Measurements from ENCODE around the gene CCDC92B. TPM values are rescaled to one million over a fixed set of nuclear protein-coding genes. Genes with fewer than 3 reads are reported as not detected.

The CCDC92B gene
- total RNA-seq, 1 experiment from 2014 or later: 15.2 TPM

DNA sequence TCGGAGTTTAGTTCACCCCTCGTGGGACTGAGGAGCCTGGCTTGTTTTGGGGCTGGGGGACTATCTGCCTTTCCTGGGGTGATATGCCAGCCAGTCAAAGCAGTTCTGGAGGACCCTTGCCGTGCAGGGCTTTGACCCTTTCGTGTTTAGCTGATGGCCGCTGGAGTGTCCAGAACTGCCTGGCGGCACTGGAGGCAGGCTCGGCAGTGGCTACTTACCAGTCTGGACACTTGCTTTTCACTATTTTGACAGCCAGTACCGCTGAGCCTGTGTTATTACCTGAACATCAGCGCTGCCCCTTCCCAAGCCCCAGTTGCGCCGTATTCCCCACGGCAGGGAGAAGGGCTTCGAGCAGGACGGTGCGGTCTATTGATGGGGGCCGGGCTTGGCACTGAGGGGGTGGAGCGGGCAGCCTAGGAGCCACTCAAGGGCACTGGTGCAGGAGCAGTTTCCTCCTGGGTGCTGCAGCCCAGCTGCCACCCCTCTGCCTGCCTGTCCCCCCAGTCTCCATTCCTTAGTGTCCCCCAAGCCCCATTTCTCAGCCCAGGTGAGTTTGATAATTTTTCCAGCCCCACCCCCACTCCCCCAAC, 18.6 kb downstream of the CCDC92B start (continued):
- no peak for TF ChIP-seq PREB (CRISPR knock-in tag; IDR thresholded peaks at IDR 0.05; ENCODE audit: borderline replicate concordance)
- TF ChIP-seq HMGXB4 (CRISPR knock-in tag; IDR thresholded peaks at IDR 0.05): no peak

- peak; percentile 58 for ATAC-seq
- H3K9me3 Mint-ChIP-seq: no peaks in the 10 kb centered on the region
- H3K4me3 Mint-ChIP-seq: peak overlapping the region; percentile 50
- POLR2A ChIA-PET: interaction anchor here (0.5 to 1.3 kb wide), 5 partner anchors 14 to 294 kb away, joined by 3 to 4 read pairs (median 4); partner anchors contain the start of gene CCDC92B
- CTCF ChIA-PET: interaction anchor here (0.6 to 3.6 kb wide), 18 partner anchors 10 to 372 kb away, joined by 3 to 36 read pairs (median 6); no protein-coding TSS in a partner anchor
- H3K27me3 Mint-ChIP-seq (ENCODE audit: low read depth): peaks cover 8% of the 10 kb centered on the region
- H3K27ac Mint-ChIP-seq: no peak overlapping the region
- H3K36me3 Mint-ChIP-seq: peaks cover 14% of the 10 kb centered on the region
- H3K4me1 Mint-ChIP-seq: peaks cover 25% of the 10 kb centered on the region
- DNase-seq (ENCODE audit: low spot score): peak; percentile 73
- TF ChIP-seq, protein P1, sequence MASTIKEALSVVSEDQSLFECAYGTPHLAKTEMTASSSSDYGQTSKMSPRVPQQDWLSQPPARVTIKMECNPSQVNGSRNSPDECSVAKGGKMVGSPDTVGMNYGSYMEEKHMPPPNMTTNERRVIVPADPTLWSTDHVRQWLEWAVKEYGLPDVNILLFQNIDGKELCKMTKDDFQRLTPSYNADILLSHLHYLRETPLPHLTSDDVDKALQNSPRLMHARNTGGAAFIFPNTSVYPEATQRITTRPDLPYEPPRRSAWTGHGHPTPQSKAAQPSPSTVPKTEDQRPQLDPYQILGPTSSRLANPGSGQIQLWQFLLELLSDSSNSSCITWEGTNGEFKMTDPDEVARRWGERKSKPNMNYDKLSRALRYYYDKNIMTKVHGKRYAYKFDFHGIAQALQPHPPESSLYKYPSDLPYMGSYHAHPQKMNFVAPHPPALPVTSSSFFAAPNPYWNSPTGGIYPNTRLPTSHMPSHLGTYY (CRISPR knock-in tag; IDR thresholded peaks at IDR 0.05): no peak
- TF ChIP-seq ELF4 (CRISPR knock-in tag; IDR thresholded peaks at IDR 0.05; ENCODE audit: low read depth): 0 out of 2 replicates have a peak, but pooled peaks have one; percentile 21
- TF ChIP-seq RELA (CRISPR knock-in tag; IDR thresholded peaks at IDR 0.05; ENCODE audit: borderline replicate concordance): peak; percentile 89
- TF ChIP-seq ZNF317 (CRISPR knock-in tag; IDR thresholded peaks at IDR 0.05; ENCODE audit: borderline replicate concordance, low read depth): peak; percentile 48; the same call in 1 of the 2 replicates
- TF ChIP-seq AR (CRISPR knock-in tag; IDR thresholded peaks at IDR 0.05): no peak
- TF ChIP-seq, protein P2, sequence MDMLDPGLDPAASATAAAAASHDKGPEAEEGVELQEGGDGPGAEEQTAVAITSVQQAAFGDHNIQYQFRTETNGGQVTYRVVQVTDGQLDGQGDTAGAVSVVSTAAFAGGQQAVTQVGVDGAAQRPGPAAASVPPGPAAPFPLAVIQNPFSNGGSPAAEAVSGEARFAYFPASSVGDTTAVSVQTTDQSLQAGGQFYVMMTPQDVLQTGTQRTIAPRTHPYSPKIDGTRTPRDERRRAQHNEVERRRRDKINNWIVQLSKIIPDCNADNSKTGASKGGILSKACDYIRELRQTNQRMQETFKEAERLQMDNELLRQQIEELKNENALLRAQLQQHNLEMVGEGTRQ (CRISPR knock-in tag; IDR thresholded peaks at IDR 0.05): peak; percentile 45
- TF ChIP-seq, protein P3, sequence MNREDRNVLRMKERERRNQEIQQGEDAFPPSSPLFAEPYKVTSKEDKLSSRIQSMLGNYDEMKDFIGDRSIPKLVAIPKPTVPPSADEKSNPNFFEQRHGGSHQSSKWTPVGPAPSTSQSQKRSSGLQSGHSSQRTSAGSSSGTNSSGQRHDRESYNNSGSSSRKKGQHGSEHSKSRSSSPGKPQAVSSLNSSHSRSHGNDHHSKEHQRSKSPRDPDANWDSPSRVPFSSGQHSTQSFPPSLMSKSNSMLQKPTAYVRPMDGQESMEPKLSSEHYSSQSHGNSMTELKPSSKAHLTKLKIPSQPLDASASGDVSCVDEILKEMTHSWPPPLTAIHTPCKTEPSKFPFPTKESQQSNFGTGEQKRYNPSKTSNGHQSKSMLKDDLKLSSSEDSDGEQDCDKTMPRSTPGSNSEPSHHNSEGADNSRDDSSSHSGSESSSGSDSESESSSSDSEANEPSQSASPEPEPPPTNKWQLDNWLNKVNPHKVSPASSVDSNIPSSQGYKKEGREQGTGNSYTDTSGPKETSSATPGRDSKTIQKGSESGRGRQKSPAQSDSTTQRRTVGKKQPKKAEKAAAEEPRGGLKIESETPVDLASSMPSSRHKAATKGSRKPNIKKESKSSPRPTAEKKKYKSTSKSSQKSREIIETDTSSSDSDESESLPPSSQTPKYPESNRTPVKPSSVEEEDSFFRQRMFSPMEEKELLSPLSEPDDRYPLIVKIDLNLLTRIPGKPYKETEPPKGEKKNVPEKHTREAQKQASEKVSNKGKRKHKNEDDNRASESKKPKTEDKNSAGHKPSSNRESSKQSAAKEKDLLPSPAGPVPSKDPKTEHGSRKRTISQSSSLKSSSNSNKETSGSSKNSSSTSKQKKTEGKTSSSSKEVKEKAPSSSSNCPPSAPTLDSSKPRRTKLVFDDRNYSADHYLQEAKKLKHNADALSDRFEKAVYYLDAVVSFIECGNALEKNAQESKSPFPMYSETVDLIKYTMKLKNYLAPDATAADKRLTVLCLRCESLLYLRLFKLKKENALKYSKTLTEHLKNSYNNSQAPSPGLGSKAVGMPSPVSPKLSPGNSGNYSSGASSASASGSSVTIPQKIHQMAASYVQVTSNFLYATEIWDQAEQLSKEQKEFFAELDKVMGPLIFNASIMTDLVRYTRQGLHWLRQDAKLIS (CRISPR knock-in tag; IDR thresholded peaks at IDR 0.05; ENCODE audit: borderline replicate concordance): no peak
- TF ChIP-seq EMX1 (CRISPR knock-in tag; IDR thresholded peaks at IDR 0.05): no peak
- TF ChIP-seq ZMAT4 (CRISPR knock-in tag; IDR thresholded peaks at IDR 0.05): no peak
- TF ChIP-seq MLX (CRISPR knock-in tag; IDR thresholded peaks at IDR 0.05): no peak
- TF ChIP-seq OVOL2 (CRISPR knock-in tag; IDR thresholded peaks at IDR 0.05; ENCODE audit: borderline replicate concordance): no peak
- TF ChIP-seq, protein P4, sequence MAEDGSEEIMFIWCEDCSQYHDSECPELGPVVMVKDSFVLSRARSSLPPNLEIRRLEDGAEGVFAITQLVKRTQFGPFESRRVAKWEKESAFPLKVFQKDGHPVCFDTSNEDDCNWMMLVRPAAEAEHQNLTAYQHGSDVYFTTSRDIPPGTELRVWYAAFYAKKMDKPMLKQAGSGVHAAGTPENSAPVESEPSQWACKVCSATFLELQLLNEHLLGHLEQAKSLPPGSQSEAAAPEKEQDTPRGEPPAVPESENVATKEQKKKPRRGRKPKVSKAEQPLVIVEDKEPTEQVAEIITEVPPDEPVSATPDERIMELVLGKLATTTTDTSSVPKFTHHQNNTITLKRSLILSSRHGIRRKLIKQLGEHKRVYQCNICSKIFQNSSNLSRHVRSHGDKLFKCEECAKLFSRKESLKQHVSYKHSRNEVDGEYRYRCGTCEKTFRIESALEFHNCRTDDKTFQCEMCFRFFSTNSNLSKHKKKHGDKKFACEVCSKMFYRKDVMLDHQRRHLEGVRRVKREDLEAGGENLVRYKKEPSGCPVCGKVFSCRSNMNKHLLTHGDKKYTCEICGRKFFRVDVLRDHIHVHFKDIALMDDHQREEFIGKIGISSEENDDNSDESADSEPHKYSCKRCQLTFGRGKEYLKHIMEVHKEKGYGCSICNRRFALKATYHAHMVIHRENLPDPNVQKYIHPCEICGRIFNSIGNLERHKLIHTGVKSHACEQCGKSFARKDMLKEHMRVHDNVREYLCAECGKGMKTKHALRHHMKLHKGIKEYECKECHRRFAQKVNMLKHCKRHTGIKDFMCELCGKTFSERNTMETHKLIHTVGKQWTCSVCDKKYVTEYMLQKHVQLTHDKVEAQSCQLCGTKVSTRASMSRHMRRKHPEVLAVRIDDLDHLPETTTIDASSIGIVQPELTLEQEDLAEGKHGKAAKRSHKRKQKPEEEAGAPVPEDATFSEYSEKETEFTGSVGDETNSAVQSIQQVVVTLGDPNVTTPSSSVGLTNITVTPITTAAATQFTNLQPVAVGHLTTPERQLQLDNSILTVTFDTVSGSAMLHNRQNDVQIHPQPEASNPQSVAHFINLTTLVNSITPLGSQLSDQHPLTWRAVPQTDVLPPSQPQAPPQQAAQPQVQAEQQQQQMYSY (CRISPR knock-in tag; IDR thresholded peaks at IDR 0.05): peak; percentile 40; the same call in 1 of the 2 replicates
- TF ChIP-seq SOX15 (CRISPR knock-in tag; IDR thresholded peaks at IDR 0.05): no peak
Observed at GRCh38 chr17:2724784-2725164, 24.7 kb downstream of the CCDC92B start.

All from WTC11 (cell line).